T-helper 2 cell treated with Interferon-gamma antibody and Interleukin-4, amounts not matched to agents 5 μg/mL and 100 μg/mL, for 36 hours (primary cell): ENCODE data around the gene C16orf74.

ENCODE experiments used
- DNase-seq: peaks from one replicate; pipeline ENCODE4 v3.0.0; 2021; ENCODE audit warnings: low spot score
- H3K27ac Mint-ChIP-seq: one replicate; pipeline ENCODE4 v1.8.0; 2021; ENCODE audit warnings: mild to moderate bottlenecking, mixed read lengths
- H3K27me3 Mint-ChIP-seq: one replicate; pipeline ENCODE4 v1.8.0; 2021; ENCODE audit warnings: low read depth, mixed read lengths
- H3K36me3 Mint-ChIP-seq: one replicate; pipeline ENCODE4 v1.8.0; 2021; ENCODE audit warnings: low read depth, mixed read lengths
- H3K4me1 Mint-ChIP-seq: one replicate; pipeline ENCODE4 v1.8.0; 2021; ENCODE audit warnings: low read depth, mixed read lengths
- H3K4me3 Mint-ChIP-seq: one replicate; pipeline ENCODE4 v1.8.0; 2022; ENCODE audit warnings: mild to moderate bottlenecking, moderate library complexity, mixed read lengths
- H3K9me3 Mint-ChIP-seq: one replicate; pipeline ENCODE4 v1.8.0; 2021; ENCODE audit warnings: mixed read lengths

C16orf74 gene

GRCh38 chr16:85665929-85666328, 85.0 kb downstream of the C16orf74 start:
- Mint-ChIP-seq H3K36me3 (peaks cover 54% of the 10 kb centered on the region), H3K4me1 (no peaks in the 10 kb centered on the region), H3K27me3 (no peaks in the 10 kb centered on the region), H3K9me3 (no peaks in the 10 kb centered on the region), H3K4me3 (no peak overlapping the region), H3K27ac (no peak overlapping the region)
- no peak for DNase-seq

- no peaks in the 10 kb centered on the region for H3K4me1 Mint-ChIP-seq
- H3K27ac Mint-ChIP-seq: no peak overlapping the region
- H3K9me3 Mint-ChIP-seq: no peaks in the 10 kb centered on the region
- H3K36me3 Mint-ChIP-seq: peaks cover 51% of the 10 kb centered on the region
- DNase-seq: no peak
- no peak overlapping the region for H3K4me3 Mint-ChIP-seq
- H3K27me3 Mint-ChIP-seq: no peaks in the 10 kb centered on the region
Measured at GRCh38 chr16:85665373-85665740, 85.5 kb downstream of the C16orf74 start.

GRCh38 chr16:85664580-85665372, 86.1 kb downstream of the C16orf74 start:
- no peak for DNase-seq
- Mint-ChIP-seq H3K36me3 (peaks cover 48% of the 10 kb centered on the region), H3K27me3 (no peaks in the 10 kb centered on the region), H3K4me1 (peaks cover under 1% of the 10 kb centered on the region), H3K9me3 (no peaks in the 10 kb centered on the region), H3K27ac (no peak overlapping the region), H3K4me3 (no peak overlapping the region)

GRCh38 chr16:85663891-85664321, 87.0 kb downstream of the C16orf74 start:
- no peak overlapping the region for H3K27ac Mint-ChIP-seq
- H3K27me3 Mint-ChIP-seq: no peaks in the 10 kb centered on the region
- H3K36me3 Mint-ChIP-seq: peaks cover 49% of the 10 kb centered on the region
- peaks cover 3% of the 10 kb centered on the region for H3K4me1 Mint-ChIP-seq
- no peaks in the 10 kb centered on the region for H3K9me3 Mint-ChIP-seq
- no peak for DNase-seq
- no peak overlapping the region for H3K4me3 Mint-ChIP-seq

- Mint-ChIP-seq H3K27ac (no peak overlapping the region), H3K4me1 (peaks cover 3% of the 10 kb centered on the region), H3K4me3 (no peak overlapping the region), H3K27me3 (no peaks in the 10 kb centered on the region), H3K9me3 (no peaks in the 10 kb centered on the region), H3K36me3 (peaks cover 49% of the 10 kb centered on the region)
- DNase-seq: no peak
Measured at GRCh38 chr16:85662976-85663830, 87.7 kb downstream of the C16orf74 start.

- Mint-ChIP-seq H3K9me3 (no peaks in the 10 kb centered on the region), H3K4me3 (no peak overlapping the region), H3K36me3 (peaks cover 47% of the 10 kb centered on the region), H3K4me1 (peaks cover 3% of the 10 kb centered on the region), H3K27ac (no peak overlapping the region), H3K27me3 (no peaks in the 10 kb centered on the region)
- no peak for DNase-seq
Measured at GRCh38 chr16:85662482-85662812, 88.4 kb downstream of the C16orf74 start.

- no peaks in the 10 kb centered on the region for H3K9me3 Mint-ChIP-seq
- DNase-seq: no peak
- no peaks in the 10 kb centered on the region for H3K27me3 Mint-ChIP-seq
- H3K4me3 Mint-ChIP-seq: no peak overlapping the region
- peaks cover 3% of the 10 kb centered on the region for H3K4me1 Mint-ChIP-seq
- H3K36me3 Mint-ChIP-seq: peaks cover 46% of the 10 kb centered on the region
- H3K27ac Mint-ChIP-seq: no peak overlapping the region
Measured at GRCh38 chr16:85661740-85662481, 89.0 kb downstream of the C16orf74 start.

GRCh38 chr16:85660843-85661739, 89.8 kb downstream of the C16orf74 start:
- Mint-ChIP-seq H3K4me1 (peaks cover 3% of the 10 kb centered on the region), H3K36me3 (peaks cover 41% of the 10 kb centered on the region), H3K9me3 (no peaks in the 10 kb centered on the region), H3K27me3 (no peaks in the 10 kb centered on the region), H3K4me3 (no peak overlapping the region), H3K27ac (no peak overlapping the region)
- DNase-seq: no peak

DNA sequence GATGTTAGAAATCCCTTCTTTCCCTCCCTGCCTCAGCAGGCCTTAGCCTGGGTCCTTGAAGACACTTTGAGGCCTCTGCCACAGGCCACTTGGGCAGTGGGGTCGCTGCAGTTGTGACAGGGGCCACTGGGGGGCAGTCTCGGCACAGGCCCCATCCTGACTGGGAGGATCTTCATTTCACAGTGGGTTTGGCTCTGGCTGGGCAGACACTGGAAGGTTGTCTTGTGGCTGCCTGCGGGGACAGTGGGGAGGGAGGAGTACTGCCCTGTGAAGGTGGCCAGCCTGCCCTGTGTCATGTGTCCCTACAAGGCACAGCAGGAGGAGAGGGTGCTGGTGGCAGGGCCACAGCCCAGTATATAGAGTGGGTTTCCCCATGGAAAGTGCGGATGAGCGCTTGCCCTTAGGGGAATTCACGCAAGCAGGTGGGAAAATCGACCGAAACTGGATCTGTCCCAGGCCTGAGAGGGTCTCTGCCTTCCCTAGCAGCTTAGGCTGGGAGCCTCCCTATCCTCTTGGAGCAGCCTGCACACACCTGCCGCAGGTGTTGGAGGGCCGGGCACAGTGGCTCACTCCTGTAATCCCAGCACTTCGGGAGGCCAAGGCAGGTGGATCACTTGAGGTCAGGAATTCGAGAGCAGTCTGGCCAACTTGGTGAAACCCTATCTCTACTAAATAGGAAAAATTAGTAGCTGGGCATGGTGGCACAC, 90.9 kb downstream of the C16orf74 start:
- Mint-ChIP-seq H3K4me1 (peaks cover 3% of the 10 kb centered on the region), H3K27ac (no peak overlapping the region), H3K9me3 (no peaks in the 10 kb centered on the region), H3K27me3 (no peaks in the 10 kb centered on the region), H3K4me3 (no peak overlapping the region), H3K36me3 (peaks cover 35% of the 10 kb centered on the region)
- DNase-seq: peak; percentile 37

GRCh38 chr16:85659336-85659735, 91.6 kb downstream of the C16orf74 start:
- Mint-ChIP-seq H3K36me3 (peaks cover 30% of the 10 kb centered on the region), H3K27ac (no peak overlapping the region)

GRCh38 chr16:85658504-85659326, 92.2 kb downstream of the C16orf74 start:
- peaks cover 29% of the 10 kb centered on the region for H3K36me3 Mint-ChIP-seq
- no peak for DNase-seq
- no peak overlapping the region for H3K27ac Mint-ChIP-seq
- no peaks in the 10 kb centered on the region for H3K27me3 Mint-ChIP-seq
- peaks cover 3% of the 10 kb centered on the region for H3K4me1 Mint-ChIP-seq
- H3K4me3 Mint-ChIP-seq: no peak overlapping the region
- no peaks in the 10 kb centered on the region for H3K9me3 Mint-ChIP-seq

More at GRCh38 chr16:85659336-85659735, 91.6 kb downstream of the C16orf74 start:
- Mint-ChIP-seq H3K27me3 (no peaks in the 10 kb centered on the region), H3K4me3 (no peak overlapping the region), H3K9me3 (no peaks in the 10 kb centered on the region), H3K4me1 (peaks cover 3% of the 10 kb centered on the region)
- DNase-seq: no peak

DNA sequence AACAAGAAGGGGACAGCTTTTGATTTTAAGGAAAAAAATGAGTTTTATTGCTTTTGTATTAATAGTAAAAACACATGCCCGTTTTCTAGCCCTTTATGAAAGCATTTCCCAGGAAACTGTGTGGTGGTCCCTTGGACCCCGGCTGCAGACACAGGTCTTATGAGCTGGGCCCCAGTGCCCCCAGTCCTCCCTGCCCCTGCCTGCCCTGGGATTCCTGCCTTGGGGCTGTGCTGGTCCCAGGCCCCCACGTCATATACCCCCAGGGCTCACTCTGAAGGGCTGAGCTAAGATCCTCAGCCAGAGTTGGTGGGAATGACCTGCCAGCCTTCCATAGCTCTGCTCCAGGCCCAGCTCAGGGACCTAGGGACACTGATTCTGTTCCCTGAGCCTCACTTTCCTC, 92.9 kb downstream of the C16orf74 start:
- H3K4me3 Mint-ChIP-seq: no peak overlapping the region
- peaks cover 26% of the 10 kb centered on the region for H3K36me3 Mint-ChIP-seq
- H3K9me3 Mint-ChIP-seq: no peaks in the 10 kb centered on the region
- no peak overlapping the region for H3K27ac Mint-ChIP-seq
- no peak for DNase-seq
- peaks cover 3% of the 10 kb centered on the region for H3K4me1 Mint-ChIP-seq
- no peaks in the 10 kb centered on the region for H3K27me3 Mint-ChIP-seq
